Effector CD4-positive, alpha-beta T cell (primary cell): ENCODE data around the gene FARSA.
"Not testable (repeated sequence)": the region's sequence is repeated elsewhere in the genome, so short reads cannot be mapped to it uniquely, and the experiment has no call there.

Source experiments
- DNase-seq: peaks from one replicate; pipeline ENCODE4 v3.0.0-alpha.2; 2020

Gene FARSA

DNA sequence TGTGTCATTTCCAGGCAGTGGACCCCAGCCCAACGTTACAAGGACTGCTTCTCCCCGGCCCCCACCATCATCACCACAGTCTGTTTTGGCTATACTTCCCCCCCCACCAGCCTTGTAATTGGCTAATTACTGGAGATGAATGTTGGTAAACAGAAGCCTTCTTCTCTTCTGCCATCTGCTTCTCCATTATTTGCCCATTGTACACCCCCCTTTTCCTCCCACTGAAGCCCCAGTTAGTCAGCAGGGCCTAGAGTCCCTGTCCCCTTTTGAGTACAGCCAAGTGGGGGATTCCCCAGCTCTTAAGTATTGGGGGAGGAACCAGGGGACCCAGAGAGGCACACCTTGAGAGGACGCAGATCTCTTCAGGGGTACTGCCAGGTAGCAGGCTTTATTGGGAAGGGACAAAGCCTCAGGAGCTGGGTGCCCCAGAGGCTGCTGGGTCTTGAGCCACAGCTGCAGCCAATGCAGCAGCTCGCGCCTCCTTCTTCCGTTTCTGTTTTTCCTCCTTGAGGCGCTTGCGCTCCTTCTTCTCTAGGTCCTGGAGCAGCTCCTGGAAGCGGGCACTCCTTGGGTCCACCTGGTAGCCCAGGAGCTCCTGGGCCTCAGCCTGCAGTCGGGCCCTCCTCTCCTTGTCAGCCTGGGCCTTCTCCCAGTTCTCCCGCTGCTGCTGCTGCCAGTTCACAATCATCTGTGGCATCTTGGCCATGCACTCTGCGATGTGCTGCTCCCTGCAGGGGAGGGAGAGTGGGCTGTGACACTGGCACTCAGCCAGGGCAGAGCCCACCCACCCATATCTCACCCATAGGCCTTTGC is 20.5 kb upstream of the FARSA start:
- no peak for DNase-seq

DNA sequence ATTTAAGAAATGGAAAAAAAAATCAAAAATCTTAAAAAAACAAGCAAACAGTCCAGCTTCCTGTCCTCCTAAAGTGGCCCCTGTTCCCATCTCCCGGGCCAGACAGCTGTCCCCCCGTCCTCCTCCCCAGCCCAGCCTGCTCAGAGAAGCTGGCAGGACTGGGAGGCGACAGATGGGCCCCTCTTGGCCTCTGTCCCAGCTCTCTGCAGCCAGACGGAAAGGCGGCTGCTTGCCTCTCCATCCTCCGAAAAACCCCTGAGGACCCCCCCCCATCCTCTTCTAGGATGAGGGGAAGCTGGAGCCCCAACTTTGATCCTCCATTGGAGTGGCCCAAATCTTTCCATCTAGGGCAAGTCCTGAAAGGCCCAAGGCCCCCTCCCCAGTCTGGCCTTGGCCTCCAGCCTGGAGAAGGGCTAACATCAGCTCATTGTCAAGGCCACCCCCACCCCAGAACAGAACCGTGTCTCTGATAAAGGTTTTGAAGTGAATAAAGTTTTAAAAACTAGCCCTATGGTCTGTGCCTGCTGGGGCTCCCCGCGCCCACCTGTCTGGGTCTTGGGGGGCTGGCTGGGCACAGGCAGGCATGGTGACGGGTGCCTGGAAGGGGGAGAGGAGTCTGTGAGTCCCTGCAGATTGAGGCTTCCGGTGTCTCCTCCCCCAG is 19.8 kb upstream of the FARSA start:
- DNase-seq: no peak

DNA sequence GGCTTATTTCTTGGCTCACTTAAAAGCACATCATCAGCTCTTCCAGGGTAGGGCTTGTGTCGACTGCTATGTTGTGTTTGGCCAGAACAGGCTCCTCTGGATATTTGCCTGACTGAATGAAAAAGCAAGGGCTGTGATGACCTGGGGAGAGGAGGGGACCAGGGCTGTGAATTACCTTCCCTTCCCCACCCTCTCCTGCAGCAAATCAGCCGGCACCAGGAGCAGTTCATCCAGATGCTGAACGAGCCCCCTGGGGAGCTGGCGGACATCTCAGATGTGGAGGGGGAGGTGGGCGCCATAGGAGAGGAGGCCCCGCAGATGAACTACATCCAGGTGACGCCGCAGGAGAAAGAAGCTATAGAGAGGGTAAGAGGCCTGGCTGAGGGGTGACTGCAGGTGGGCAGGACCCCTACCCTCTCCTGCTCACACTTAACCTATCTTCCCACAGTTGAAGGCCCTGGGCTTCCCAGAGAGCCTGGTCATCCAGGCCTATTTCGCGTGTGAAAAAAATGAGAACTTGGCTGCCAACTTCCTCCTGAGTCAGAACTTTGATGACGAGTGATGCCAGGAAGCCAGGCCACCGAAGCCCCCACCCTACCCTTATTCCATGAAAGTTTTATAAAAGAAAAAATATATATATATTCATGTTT is 19.1 kb upstream of the FARSA start:
- DNase-seq: no peak

DNA sequence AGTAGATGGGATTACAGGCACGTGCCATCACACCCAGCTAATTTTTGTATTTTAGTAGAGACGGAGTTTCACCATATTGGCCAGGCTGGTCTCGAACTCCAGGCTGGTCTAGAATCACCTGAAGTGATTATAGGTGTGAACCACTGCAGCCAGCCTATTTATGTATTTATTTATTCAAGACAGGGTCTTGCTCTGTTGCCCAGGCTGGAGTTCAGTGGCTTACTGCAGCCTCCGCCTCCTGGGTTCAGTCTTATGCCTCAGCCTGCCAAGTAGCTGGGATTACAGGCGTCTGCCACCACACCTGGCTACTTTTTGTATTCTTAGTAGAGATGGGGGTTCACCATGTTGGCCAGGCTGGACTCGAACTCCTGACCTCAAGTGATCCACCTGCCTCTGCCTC is 18.5 kb upstream of the FARSA start:
- DNase-seq: not testable (repeated sequence)

DNA sequence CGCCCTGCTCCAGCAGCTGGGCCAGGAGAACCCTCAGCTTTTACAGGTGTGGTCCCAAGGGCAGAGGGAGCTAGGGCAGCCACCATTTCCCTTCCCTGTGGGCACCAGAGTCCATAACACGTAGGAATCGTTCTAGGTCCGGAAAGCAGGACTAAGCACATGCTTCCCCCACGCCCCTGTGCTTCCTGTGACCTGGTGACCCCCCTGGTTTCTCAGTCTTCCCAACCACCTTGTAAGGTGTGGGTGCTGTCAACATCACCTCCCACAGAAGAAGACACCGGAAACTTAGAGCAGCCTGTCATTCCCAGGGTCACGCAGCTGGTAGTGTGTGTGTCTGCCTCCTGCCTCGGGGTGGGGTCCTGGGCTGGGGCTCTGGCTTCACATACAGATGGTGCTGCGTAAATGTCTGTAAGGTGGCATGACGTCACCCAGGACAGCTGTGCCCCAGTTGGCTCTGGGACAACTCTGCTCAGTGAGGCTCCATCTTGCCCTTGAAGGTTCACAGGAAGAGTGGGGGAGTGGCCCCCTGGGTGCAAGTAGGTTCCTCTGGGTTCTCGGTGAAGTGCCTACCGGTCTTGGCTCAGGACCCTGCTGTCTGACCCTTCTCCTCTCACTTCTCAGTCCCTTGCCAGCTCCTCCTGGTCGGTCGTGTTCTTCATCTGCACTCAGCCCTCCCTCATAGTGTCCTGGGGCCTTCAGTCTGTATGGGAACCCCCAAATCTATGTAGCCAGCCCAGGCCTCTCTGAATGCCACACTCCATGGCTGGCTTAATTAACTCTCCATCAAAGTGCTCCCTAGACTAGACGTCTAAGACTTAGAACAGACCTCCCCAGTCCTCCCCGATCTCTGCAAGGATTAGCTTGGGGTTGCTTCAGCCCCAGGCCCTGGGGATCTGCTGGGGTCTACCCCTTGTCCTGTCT is 16.1 kb upstream of the FARSA start:
- no peak for DNase-seq

DNA sequence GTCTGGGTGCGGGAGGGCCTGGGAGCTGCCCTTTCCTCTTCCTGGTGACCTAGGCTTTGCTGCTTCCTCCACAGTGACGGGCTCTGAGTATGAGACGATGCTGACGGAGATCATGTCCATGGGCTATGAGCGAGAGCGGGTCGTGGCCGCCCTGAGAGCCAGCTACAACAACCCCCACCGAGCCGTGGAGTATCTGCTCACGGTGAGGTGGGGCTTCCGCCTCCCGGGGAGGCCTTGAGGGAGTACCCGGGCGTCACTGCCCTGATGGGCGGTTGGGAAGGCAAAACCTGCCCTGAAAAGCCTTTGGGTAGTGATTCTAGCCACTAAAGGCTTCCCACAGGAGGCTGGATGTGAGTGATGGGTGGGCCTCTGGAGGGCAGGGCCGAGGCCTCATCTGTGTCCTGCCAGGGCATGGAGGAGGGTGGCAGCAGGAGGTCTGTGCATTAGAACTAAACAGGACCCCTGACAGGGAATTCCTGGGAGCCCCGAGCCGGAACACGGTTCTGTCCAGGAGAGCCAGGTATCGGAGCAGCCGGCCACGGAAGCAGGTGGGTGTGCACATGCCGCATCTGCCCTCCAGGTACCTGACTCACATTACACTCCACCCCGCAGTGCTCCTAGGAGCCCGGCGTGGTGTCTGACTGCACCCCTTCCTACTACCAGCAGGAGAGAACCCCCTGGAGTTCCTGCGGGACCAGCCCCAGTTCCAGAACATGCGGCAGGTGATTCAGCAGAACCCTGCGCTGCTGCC is 15.3 kb upstream of the FARSA start:
- DNase-seq: no peak

DNA sequence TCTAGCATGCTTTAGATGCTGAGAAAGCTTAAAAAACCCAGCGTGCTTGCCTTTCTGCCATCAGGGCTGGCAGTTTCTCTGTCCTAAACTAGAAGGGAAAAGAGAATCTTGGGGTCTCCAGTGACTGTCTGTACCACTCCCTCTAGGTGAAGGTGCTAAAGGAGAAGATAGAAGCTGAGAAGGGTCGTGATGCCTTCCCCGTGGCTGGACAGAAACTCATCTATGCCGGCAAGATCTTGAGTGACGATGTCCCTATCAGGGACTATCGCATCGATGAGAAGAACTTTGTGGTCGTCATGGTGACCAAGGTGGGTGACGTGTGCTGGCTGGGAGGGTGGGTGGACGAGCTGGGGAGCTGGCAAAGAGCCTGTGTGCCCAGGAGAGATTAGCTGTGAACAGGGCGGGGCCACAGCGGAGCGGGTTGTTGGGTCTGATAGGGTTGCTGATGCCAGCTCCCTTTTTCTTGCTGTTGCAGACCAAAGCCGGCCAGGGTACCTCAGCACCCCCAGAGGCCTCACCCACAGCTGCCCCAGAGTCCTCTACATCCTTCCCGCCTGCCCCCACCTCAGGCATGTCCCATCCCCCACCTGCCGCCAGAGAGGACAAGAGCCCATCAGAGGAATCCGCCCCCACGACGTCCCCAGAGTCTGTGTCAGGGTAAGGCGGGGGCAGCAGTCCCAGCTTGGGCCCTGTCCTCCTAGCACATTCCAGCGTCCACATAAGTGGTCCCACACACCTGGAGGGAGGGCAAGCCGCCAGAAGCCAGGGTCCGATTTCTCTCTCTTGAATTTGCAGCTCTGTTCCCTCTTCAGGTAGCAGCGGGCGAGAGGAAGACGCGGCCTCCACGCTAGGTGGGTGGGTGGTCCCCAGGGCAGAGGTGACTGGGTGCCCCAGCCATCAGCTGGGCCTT is 14.4 kb upstream of the FARSA start:
- no peak for DNase-seq

DNA sequence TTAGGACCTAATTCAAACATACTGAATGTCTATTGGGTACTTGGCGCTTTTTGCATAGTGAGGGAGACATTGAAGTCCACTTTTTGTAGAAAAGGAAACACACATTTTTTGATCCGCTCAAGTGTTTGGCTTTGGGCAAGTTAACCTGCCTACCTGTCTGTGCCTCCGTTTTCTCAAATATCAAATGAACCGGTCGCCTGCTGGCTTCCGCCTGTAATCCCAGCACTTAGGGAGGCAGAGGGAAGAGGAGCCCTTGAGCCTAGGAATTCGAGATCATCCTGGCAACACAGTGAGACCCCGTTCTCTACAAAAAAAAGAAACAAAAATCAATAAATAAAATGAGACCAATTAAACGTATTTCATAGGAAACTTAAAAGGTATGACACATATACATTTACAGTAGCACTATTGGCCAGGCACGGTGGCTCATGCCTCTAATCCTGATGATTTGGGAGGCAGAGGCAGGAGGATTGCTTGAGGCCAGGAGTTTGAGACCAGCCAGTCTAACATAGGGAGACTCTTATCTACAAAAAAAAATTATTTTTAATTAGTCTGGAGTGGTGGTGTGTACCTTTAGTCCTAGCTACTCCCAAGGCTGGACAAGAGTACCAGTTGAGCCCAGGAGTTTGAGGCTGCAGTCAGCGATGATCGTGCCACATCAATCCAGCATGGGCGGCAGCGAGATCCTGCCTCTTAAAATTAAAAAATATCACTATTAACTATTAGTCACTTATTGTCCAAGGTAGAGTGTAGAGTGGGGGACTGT is 13.4 kb upstream of the FARSA start:
- no peak for DNase-seq

DNA sequence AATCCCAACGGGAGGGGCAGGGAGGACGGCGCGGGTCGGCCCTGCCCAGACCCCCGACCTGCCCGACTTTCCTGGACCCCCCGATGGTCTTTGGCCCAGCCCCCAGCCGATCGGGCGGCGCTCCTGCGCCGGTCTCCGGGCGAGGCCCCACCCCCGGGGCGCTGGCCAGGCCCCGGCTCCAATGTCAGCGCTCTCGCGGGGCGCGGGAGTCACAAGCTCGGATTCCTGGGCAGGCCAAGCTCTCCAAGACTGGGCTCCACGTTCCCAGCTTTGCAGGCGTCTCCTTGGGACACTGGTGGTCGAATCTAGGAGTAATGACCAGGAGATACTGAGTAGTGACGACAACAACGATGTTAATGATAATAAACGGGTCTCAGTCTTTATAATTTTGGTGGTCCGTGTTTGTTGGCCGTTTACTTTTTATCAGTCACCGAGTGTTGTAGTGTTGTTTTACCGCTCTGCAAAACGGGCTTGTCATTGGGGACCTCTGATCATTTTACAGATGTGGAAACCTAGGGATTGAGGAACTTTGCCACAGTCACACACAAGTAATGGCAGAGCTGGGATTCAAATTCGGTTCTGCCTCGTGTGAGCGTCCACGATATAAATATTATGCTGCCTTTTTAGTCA is 12.7 kb upstream of the FARSA start:
- DNase-seq: peak; percentile 28

DNA sequence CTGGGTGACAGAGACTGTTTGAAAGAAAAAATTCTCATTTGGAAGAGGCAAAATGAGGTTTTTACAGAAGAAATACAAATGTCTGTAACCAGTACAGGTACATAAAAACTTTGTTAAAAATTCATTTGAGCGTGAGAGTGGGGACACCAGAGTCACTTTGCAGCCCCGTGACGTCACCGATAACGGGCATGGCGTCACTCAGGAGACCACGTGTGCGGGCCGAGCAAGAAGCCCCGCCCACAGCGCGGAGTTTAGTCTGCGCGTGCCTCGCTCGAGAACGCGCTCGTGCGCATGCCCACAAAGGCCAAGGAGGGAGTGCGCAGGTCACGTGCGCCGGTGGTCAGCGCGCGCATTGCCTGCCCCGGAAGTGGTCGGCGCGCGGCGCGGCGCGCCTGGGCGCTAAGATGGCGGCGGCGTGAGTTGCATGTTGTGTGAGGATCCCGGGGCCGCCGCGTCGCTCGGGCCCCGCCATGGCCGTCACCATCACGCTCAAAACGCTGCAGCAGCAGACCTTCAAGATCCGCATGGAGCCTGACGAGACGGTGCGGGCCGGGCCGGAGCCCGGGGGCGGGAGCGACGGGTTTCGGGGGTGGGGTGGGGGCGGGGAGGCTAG is 12.1 kb upstream of the FARSA start, which contains the start of gene RAD23A:
Gene RAD23A, plus strand, starts transcription at position 384 of the 613 bp plus-strand sequence. Its CDS starts 87 bp downstream, at position 471.
- DNase-seq: peak; percentile 98

DNA sequence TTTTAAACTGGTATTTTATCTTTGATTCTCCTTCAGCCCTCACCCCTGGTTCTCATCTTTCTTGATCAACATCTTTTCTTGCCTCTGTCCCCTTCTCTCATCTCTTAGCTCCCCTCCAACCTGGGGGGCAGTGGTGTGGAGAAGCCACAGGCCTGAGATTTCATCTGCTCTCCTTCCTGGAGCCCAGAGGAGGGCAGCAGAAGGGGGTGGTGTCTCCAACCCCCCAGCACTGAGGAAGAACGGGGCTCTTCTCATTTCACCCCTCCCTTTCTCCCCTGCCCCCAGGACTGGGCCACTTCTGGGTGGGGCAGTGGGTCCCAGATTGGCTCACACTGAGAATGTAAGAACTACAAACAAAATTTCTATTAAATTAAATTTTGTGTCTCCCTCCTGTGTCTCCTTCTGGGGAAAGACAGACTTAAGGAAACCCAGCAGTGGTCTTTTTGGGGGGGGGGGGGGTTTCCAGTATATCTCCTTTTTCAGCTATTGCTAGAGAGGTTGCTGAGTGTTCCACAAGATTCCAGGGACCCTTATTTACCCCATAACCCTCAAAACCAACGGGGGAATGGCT is 10.7 kb upstream of the FARSA start:
- DNase-seq: no peak

DNA sequence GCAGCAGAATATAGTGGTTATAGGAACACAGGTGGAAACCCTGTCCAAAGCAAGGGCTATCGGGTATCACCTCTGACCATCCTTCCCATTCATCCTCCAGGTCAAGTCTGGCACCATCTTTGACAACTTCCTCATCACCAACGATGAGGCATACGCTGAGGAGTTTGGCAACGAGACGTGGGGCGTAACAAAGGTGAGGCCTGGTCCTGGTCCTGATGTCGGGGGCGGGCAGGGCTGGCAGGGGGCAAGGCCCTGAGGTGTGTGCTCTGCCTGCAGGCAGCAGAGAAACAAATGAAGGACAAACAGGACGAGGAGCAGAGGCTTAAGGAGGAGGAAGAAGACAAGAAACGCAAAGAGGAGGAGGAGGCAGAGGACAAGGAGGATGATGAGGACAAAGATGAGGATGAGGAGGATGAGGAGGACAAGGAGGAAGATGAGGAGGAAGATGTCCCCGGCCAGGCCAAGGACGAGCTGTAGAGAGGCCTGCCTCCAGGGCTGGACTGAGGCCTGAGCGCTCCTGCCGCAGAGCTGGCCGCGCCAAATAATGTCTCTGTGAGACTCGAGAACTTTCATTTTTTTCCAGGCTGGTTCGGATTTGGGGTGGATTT is 10.0 kb upstream of the FARSA start:
- DNase-seq: no peak

DNA sequence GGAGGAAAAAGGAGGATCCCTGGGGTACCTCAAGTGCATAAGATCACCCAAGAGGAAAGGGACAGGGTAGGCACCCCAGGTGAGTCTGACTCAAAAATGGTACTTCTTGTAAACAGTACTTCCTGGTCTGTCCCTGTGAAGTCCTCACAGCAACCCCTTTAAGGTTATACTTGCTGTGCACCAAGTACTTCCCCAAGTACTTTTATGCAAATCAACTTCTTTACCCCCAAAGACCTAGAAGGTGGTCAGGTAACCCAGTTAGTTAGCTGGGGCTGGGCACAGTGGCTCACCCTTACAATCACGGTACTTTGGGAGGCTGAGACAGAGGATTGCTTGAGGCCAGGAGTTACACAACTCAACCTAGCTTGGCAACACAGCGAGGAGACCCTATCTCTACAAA is 7.4 kb upstream of the FARSA start:
- DNase-seq: no peak

DNA sequence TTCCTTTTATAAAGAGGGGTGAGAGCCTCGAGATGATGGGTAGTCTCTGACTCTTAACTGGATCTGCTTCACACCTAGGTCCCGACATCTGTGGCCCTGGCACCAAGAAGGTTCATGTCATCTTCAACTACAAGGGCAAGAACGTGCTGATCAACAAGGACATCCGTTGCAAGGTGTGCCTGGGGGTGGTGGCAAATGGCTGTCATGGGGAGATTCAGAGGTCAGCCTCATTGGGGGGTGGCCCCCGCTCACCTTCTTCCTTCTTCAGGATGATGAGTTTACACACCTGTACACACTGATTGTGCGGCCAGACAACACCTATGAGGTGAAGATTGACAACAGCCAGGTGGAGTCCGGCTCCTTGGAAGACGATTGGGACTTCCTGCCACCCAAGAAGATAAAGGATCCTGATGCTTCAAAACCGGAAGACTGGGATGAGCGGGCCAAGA is 6.5 kb upstream of the FARSA start:
- DNase-seq: no peak

DNA sequence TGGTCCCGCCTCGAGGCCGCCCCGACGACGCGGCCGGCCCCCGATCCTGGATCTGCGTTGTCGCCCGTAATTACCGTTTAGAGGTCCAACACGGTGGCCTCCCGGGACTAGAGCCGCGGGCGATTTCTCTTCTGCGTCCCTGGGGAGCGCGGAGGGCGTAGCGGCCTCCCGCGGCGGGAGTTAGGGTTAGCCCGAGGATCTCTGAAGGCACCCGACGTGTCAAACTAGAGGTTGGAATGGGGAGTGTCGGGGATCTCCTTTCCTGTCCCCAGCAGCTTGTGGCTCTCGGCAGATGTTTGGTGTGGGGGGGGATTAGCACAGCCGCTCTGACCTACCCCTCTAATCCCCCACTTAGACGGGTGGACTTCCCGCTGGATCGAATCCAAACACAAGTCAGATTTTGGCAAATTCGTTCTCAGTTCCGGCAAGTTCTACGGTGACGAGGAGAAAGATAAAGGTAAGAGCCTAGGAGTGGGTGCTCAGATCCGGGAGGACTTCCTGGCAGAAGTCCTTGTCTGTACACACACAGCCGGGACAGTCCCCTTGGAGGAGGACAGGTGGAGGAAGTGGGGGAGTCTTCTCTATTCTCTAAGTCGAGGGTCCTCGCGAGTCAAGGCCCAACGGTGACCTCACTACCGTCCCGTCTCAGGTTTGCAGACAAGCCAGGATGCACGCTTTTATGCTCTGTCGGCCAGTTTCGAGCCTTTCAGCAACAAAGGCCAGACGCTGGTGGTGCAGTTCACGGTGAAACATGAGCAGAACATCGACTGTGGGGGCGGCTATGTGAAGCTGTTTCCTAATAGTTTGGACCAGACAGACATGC is 5.5 kb upstream of the FARSA start:
- DNase-seq: peak; percentile 21

DNA sequence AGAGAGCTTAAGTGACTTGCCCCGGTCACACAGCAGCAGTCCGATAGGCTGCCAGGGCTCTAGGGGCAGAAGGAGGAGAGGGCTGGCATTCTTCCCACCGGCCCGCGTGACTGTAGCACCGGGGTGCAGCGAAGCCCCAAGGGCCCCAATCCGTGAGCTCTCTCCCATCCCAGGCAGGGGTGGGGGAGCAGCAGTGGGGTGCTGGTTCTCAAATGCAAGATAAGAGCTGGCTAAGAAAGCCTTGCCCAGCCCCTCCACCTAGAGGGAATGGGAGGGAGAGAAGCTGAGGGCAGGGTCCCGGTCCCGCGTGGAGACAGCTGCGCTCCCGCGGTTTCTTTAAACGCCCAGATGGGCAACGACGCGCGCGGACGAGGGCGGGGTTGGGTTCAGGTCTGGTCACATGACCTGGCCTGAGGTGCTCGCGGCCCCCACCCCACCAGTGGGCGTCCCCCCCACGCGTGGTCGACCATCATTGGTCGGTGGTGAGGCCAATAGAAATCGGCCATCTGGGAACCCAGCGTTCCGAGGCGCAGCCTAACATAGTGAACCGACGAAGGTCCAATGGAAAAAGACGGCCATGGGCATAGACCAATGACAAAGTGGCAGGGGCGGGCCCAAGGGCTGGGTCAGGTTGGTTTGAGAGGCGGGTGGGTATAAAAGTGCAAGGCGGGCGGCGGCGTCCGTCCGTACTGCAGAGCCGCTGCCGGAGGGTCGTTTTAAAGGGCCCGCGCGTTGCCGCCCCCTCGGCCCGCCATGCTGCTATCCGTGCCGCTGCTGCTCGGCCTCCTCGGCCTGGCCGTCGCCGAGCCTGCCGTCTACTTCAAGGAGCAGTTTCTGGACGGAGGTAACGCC is 4.6 kb upstream of the FARSA start, which contains the start of gene CALR:
Gene CALR, plus strand, starts transcription at position 683 of the 852 bp plus-strand sequence. Its CDS starts 71 bp downstream, at position 754.
- peak; percentile 98 for DNase-seq
